Central memory CD8-positive, alpha-beta T cell (primary cell): ENCODE data around the gene DELE1.

ENCODE experiments used
- ATAC-seq: fragments of 150-1000 bp; cut with Tn5 transposase; replicated peaks from 2 replicates; pipeline ENCODE4 v1.10.0; 2022; ENCODE audit warnings: mild to moderate bottlenecking, moderate FRiP score, moderate number of reproducible peaks; ENCODE audit not compliant: poor library complexity, severe bottlenecking; ENCODE audit errors: extremely low read depth
- DNase-seq, 2 donors: peaks; one replicate each; pipeline ENCODE4 v3.0.0; 2021; ENCODE audit warnings: low spot score in 2 of 2
- H3K27ac Mint-ChIP-seq: one replicate; pipeline ENCODE4 v1.8.0; 2022; ENCODE audit warnings: low read depth, mild to moderate bottlenecking, moderate library complexity, mixed read lengths
- H3K27me3 Mint-ChIP-seq: one replicate; pipeline ENCODE4 v1.8.0; 2022; ENCODE audit warnings: mixed read lengths
- H3K36me3 Mint-ChIP-seq: one replicate; pipeline ENCODE4 v1.8.0; 2022; ENCODE audit warnings: mild to moderate bottlenecking, moderate library complexity, mixed read lengths; ENCODE audit not compliant: insufficient read depth
- H3K4me1 Mint-ChIP-seq: one replicate; pipeline ENCODE4 v1.8.0; 2022; ENCODE audit warnings: mixed read lengths
- H3K4me3 Mint-ChIP-seq: one replicate; pipeline ENCODE4 v1.8.0; 2022; ENCODE audit warnings: mild to moderate bottlenecking, moderate library complexity, mixed read lengths
- H3K9me3 Mint-ChIP-seq: one replicate; pipeline ENCODE4 v1.8.0; 2022; ENCODE audit warnings: mixed read lengths

Gene DELE1

DNA sequence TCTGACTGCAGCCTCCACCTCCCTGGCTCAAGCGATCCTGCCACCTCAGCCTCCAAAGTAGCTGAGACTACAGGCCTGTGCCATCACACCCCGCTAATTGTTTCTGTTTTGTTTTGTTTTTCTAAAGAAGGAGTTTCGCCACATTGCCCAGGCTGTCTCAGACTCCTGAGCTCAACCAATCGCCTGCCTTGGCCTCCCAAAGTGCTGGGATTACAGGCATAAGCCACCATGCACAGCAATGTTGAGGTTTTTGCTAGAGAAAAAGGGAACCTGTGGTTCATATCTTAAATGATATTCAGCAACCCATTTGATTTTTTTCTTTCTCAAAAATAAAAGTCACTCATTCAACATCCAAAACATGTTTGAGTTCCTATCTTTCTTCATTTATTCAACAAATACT is 20.4 kb upstream of the DELE1 start:
- DNase-seq (no peak), ATAC-seq (no peak)
- Mint-ChIP-seq H3K9me3 (no peaks in the 10 kb centered on the region), H3K4me1 (no peaks in the 10 kb centered on the region), H3K4me3 (no peak overlapping the region), H3K27ac (no peak overlapping the region), H3K27me3 (peaks cover 45% of the 10 kb centered on the region), H3K36me3 (no peaks in the 10 kb centered on the region)

DNA sequence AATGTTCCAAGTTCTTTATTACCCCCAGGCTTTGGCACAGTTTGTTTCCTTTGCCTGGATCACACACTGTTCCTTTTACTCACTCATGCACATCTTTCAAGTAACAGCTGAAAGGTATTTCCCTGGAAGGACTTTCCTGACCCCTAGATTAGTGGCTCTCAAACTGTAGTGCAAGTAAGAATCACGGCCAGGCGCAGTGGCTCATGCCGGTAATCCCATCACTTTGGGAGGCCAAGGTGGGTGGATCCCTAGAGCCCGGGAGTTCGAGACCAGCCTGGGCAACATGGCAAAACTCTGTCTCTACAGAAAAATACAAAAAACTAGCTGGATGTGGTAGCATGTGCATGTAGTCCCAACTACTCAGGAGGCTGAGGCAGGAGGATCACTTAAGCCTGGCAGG is 19.1 kb upstream of the DELE1 start:
- no peak for ATAC-seq
- Mint-ChIP-seq H3K9me3 (no peaks in the 10 kb centered on the region), H3K36me3 (no peaks in the 10 kb centered on the region)

DNA sequence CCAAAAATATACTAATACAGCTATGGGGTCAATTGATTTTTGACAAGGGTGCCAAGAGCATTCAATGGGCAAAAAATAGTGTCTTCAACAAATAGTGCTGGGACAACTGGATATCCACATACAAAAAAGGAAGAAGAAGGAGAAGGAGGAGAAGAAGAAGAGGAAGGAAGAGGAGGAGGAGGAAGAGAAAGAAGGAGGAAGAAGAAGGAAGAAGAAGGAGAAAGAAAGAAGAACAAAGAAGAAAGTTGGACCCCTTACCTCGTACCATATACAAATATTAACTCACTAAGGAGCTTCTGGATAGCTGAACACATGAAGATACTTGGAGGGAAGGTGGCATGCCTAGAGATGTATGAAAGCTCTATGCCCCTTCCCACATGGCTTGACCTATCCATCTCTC is 17.2 kb upstream of the DELE1 start:
- H3K4me1 Mint-ChIP-seq, result no peaks in the 10 kb centered on the region
- H3K36me3 Mint-ChIP-seq, result no peaks in the 10 kb centered on the region
- H3K9me3 Mint-ChIP-seq, result no peaks in the 10 kb centered on the region
- no peak for ATAC-seq
- peaks cover 39% of the 10 kb centered on the region for H3K27me3 Mint-ChIP-seq
- H3K27ac Mint-ChIP-seq, result no peak overlapping the region
- H3K4me3 Mint-ChIP-seq, result no peak overlapping the region
- no peak for DNase-seq

More for the DNA sequence above, 19.1 kb upstream of the DELE1 start:
- no peak overlapping the region for H3K27ac Mint-ChIP-seq
- no peaks in the 10 kb centered on the region for H3K4me1 Mint-ChIP-seq
- no peak for DNase-seq
- H3K27me3 Mint-ChIP-seq, result peaks cover 45% of the 10 kb centered on the region
- no peak overlapping the region for H3K4me3 Mint-ChIP-seq

- H3K9me3 Mint-ChIP-seq, result no peaks in the 10 kb centered on the region
- ATAC-seq (no peak), DNase-seq (no peak)
- H3K27ac Mint-ChIP-seq, result no peak overlapping the region
- H3K4me3 Mint-ChIP-seq, result no peak overlapping the region
- H3K36me3 Mint-ChIP-seq, result no peaks in the 10 kb centered on the region
- no peaks in the 10 kb centered on the region for H3K4me1 Mint-ChIP-seq
- H3K27me3 Mint-ChIP-seq, result peaks cover 36% of the 10 kb centered on the region
Measured at GRCh38 chr5:141906972-141907371, 16.7 kb upstream of the DELE1 start.

DNA sequence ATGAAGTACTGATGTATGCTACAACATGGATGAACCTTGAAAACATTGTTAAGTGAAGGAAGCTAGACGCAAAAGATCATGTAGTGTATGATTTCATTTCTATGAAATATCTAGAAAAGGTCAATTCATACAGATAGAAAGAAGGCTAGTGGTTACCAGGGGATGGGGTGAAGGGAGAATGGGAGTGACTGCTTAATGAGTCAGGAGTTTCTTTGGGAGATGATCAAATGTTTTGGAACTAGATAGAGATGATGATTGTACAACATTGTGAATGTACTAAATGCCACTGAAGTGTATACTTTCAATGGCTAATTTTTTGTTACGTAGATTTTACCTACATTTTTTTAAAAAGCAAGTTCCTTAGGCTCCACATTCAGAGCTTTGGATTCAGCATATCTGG is 14.9 kb upstream of the DELE1 start:
- Mint-ChIP-seq H3K4me1 (peaks cover 6% of the 10 kb centered on the region), H3K36me3 (no peaks in the 10 kb centered on the region), H3K4me3 (no peak overlapping the region), H3K27ac (no peak overlapping the region), H3K9me3 (no peaks in the 10 kb centered on the region), H3K27me3 (peaks cover 38% of the 10 kb centered on the region)
- DNase-seq (no peak), ATAC-seq (no peak)

- DNase-seq (no peak), ATAC-seq (no peak)
- no peaks in the 10 kb centered on the region for H3K36me3 Mint-ChIP-seq
- H3K27ac Mint-ChIP-seq, result no peak overlapping the region
- H3K4me3 Mint-ChIP-seq, result no peak overlapping the region
- no peaks in the 10 kb centered on the region for H3K9me3 Mint-ChIP-seq
- H3K4me1 Mint-ChIP-seq, result peaks cover 6% of the 10 kb centered on the region
- H3K27me3 Mint-ChIP-seq, result peaks cover 35% of the 10 kb centered on the region
Measured at GRCh38 chr5:141909212-141909611, 14.5 kb upstream of the DELE1 start.

DNA sequence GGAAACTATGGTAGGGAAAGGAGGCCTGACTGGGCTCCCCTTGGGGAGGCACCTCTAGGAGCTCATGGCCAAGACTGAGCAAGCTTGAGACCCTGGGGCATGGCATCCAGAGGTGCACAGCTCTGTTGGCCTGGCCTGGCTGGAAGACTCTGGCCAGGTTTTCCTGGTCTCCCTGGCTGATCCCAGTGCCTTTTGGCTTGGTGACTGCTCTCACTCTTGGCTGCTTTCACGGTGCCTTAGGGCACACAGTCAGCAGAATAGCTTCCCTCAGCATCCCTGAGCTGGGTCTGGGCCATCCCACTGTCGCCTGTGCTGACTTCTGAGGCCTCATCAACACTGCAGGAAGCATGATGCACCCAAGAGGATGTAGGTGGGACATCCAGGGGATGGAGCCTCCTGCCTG is 13.4 kb upstream of the DELE1 start:
- Mint-ChIP-seq H3K4me3 (no peak overlapping the region), H3K36me3 (no peaks in the 10 kb centered on the region), H3K4me1 (peaks cover 6% of the 10 kb centered on the region), H3K27me3 (peaks cover 33% of the 10 kb centered on the region), H3K27ac (no peak overlapping the region), H3K9me3 (no peaks in the 10 kb centered on the region)
- no peak for DNase-seq
- no peak for ATAC-seq

DNA sequence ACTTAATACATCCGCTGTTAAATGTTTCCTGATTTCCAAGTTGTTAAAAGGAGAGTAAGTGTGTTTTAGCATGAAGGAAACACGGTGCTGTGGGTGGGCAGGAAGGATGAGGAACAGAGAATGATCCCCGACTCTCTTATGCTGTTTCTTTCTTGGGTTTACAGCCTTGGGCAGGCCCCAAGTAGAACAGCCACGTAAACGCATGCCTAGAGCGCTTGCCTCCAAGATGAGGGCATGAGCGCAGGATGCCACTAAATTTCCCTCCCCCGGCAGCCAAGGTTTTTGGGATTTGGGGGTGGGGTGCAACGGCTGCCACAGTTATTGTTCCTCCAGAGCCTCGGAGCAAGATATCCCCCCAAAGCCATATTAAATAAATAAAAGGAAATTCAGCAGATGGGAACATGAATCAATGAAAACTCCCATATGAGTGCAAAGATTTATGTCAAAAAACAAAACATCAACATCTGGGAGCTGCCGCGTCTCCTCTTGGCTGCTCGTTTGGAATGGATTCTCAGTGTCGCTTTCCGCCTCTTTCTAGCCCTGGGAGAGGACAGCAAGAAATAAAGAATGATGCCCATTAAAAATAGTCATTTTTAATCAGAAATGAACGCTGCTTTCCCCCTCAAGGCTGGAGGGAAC is 10.0 kb upstream of the DELE1 start:
- ATAC-seq, result no peak
- H3K27me3 Mint-ChIP-seq, result peaks cover 53% of the 10 kb centered on the region

GRCh38 chr5:141914199-141914743 is 9.4 kb upstream of the DELE1 start:
- ATAC-seq (peak; percentile 36), DNase-seq (no peak)
- no peak overlapping the region for H3K27ac Mint-ChIP-seq
- H3K27me3 Mint-ChIP-seq, result peaks cover 53% of the 10 kb centered on the region
- H3K4me1 Mint-ChIP-seq, result peaks cover 6% of the 10 kb centered on the region
- H3K4me3 Mint-ChIP-seq, result no peak overlapping the region
- H3K9me3 Mint-ChIP-seq, result no peaks in the 10 kb centered on the region
- H3K36me3 Mint-ChIP-seq, result no peaks in the 10 kb centered on the region

More for the DNA sequence above, 10.0 kb upstream of the DELE1 start:
- H3K4me1 Mint-ChIP-seq, result peaks cover 6% of the 10 kb centered on the region
- DNase-seq, result no peak
- H3K4me3 Mint-ChIP-seq, result no peak overlapping the region
- no peaks in the 10 kb centered on the region for H3K9me3 Mint-ChIP-seq
- no peak overlapping the region for H3K27ac Mint-ChIP-seq
- no peaks in the 10 kb centered on the region for H3K36me3 Mint-ChIP-seq

- DNase-seq, result no peak
- H3K36me3 Mint-ChIP-seq, result no peaks in the 10 kb centered on the region
- peaks cover 53% of the 10 kb centered on the region for H3K27me3 Mint-ChIP-seq
- H3K4me3 Mint-ChIP-seq, result no peak overlapping the region
- H3K9me3 Mint-ChIP-seq, result no peaks in the 10 kb centered on the region
- H3K4me1 Mint-ChIP-seq, result peaks cover 6% of the 10 kb centered on the region
- H3K27ac Mint-ChIP-seq, result no peak overlapping the region
- ATAC-seq, result no peak
Measured at GRCh38 chr5:141914797-141915196, 8.9 kb upstream of the DELE1 start.

GRCh38 chr5:141915881-141916336 is 7.8 kb upstream of the DELE1 start:
- no peaks in the 10 kb centered on the region for H3K9me3 Mint-ChIP-seq
- H3K4me3 Mint-ChIP-seq, result no peak overlapping the region
- no peaks in the 10 kb centered on the region for H3K36me3 Mint-ChIP-seq
- no peak overlapping the region for H3K27ac Mint-ChIP-seq
- H3K4me1 Mint-ChIP-seq, result peaks cover 6% of the 10 kb centered on the region
- ATAC-seq (no peak), DNase-seq (no peak)
- H3K27me3 Mint-ChIP-seq, result peaks cover 53% of the 10 kb centered on the region

DNA sequence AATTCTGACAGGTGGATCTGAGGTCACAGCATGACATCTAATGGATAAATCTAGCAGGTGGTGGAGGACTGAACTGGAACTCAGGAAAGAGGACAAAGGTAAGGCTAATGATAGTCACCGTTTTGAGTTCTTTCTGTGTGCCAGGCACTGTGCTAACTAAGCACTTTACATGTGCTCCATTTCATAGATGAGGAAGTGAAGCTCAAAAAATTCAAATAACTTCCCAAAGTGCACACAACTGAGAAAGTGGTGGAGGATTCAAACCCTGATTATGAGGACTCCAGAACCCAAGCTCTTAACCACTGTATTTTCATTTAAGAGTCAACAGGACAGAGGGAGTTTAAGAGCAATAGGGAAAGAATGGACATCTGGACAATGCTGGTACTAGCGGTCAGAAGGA is 7.1 kb upstream of the DELE1 start:
- H3K9me3 Mint-ChIP-seq, result no peaks in the 10 kb centered on the region
- no peak overlapping the region for H3K4me3 Mint-ChIP-seq
- H3K27me3 Mint-ChIP-seq, result peaks cover 53% of the 10 kb centered on the region
- no peak overlapping the region for H3K27ac Mint-ChIP-seq
- no peaks in the 10 kb centered on the region for H3K36me3 Mint-ChIP-seq
- ATAC-seq, result no peak
- DNase-seq, result no peak
- H3K4me1 Mint-ChIP-seq, result peaks cover 6% of the 10 kb centered on the region

DNA sequence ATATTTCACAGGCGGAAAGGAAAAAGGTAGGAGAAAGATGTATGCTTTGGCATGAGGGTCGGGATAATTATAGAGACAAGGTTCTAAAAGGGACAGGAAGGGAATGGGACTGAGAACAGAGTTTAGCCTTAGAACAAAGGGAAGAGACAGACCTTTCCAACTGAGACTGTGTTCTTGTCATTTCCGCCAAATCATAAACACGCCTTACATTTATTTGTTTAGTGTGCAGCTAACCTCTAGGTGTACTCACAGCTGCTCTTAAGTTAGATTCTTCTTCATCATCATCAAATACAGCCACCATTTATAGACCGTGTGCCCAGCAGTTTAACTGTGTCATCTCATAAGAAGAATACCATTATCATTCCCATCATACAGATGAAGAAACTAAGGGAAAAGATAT is 5.9 kb upstream of the DELE1 start:
- no peaks in the 10 kb centered on the region for H3K36me3 Mint-ChIP-seq
- ATAC-seq (no peak), DNase-seq (no peak)
- no peak overlapping the region for H3K4me3 Mint-ChIP-seq
- H3K4me1 Mint-ChIP-seq, result peaks cover 6% of the 10 kb centered on the region
- no peak overlapping the region for H3K27ac Mint-ChIP-seq
- H3K9me3 Mint-ChIP-seq, result no peaks in the 10 kb centered on the region
- peaks cover 44% of the 10 kb centered on the region for H3K27me3 Mint-ChIP-seq
